Activated CD4-positive, alpha-beta memory T cell treated with anti-CD3 and anti-CD28 coated beads for 36 hours (primary cell): ENCODE measurements around the gene SPATA1. TPM values are rescaled to one million over a fixed set of nuclear protein-coding genes. Genes with fewer than 3 reads are reported as not detected.
A peak's percentile ranks its signal among the peaks of the same experiment; 100 is the strongest.
"Not testable (repeated sequence)": the region's sequence is repeated elsewhere in the genome, so short reads cannot be mapped to it uniquely, and the experiment has no call there.

Experiments used
- CTCF ChIA-PET: fragments of 350-600 bp; sonication (Branson Sonifier 250); formaldehyde crosslinking; loops from one replicate; lab custom pipeline; 2021; ENCODE audit warnings: antibody characterized with exemption, inconsistent platforms; lab: Charles Lee
- POLR2A ChIA-PET: fragments of 350-600 bp; sonication (Branson Sonifier 250); formaldehyde crosslinking; loops from one replicate; lab custom pipeline; 2021; ENCODE audit warnings: antibody characterized with exemption; lab: Charles Lee
- DNase-seq: peaks from one replicate; pipeline ENCODE4 v3.0.0-alpha.2; 2020
- H3K27ac Mint-ChIP-seq: one replicate; pipeline ENCODE4 v1.8.0; 2021; ENCODE audit warnings: mixed read lengths
- H3K27me3 Mint-ChIP-seq: one replicate; pipeline ENCODE4 v1.8.0; 2021; ENCODE audit warnings: mixed read lengths
- H3K36me3 Mint-ChIP-seq: one replicate; pipeline ENCODE4 v1.8.0; 2021; ENCODE audit warnings: mixed read lengths
- H3K4me1 Mint-ChIP-seq: one replicate; pipeline ENCODE4 v1.8.0; 2021; ENCODE audit warnings: low read depth, mixed read lengths
- H3K4me3 Mint-ChIP-seq: one replicate; pipeline ENCODE4 v1.8.0; 2021; ENCODE audit warnings: mild to moderate bottlenecking, mixed read lengths
- H3K9me3 Mint-ChIP-seq: one replicate; pipeline ENCODE4 v1.8.0; 2021; ENCODE audit warnings: mixed read lengths
- intact Hi-C: fragments of 100-400 bp; cut with micrococcal nuclease; formaldehyde crosslinking; loops from one replicate; pipeline ENCODE4 v1.15.1; 2023
- total RNA-seq, 2 experiments: library from RNA; stranded (reverse); gene quantifications; one replicate each; pipeline ENCODE4 v1.2.3, GENCODE V29; 2021

SPATA1 gene
- total RNA-seq, 2 experiments from 2014 or later, result 3.2 to 3.8 TPM

DNA sequence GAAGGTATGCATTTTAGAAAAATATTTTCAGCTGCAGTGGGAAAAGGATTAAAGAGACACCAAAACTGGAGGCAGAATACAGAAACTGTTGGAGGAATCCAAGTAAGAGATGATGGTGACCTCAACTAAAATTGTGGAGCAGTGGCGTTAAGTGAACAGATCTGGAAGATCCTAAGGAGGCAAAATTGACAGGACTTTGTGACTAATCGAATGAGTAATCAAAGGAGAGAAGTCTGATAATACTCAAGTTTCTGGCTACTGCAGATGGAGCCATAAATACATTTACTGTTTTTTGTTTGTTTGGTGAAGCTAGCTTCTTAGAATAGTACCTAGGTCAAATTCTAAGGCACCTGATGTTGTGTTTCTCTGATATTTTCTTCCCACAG lies 65.0 kb downstream of the SPATA1 start:
- peak overlapping the region; percentile 50 for H3K27ac Mint-ChIP-seq
- peaks cover 46% of the 10 kb centered on the region for H3K4me1 Mint-ChIP-seq
- CTCF ChIA-PET, result no interaction called here

DNA sequence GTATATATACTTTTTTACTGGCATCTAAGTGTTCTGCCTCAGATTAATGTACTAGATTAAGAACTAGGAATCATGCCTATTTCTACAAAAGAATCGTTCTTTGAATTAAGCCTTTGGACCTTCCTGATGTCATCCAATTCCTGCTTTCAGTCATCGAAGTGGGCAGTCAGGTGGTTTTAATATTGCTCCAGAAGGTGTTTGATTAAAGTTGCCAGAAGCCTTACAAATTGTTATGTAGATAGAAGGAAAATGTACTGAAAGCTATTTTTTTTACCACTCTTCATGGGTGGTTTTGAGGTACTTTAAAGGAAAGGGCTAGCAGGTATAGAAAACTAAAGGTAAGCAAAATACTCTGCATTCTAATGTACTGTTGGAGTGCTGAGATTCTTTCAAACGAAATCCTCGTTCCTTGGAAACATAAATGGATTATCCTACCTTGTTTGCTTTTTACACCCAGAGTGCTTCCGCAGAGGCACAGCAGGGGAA lies 67.3 kb downstream of the SPATA1 start:
- Mint-ChIP-seq H3K4me1 (peaks cover 37% of the 10 kb centered on the region), H3K4me3 (peak overlapping the region; percentile 98), H3K27me3 (peaks cover 1% of the 10 kb centered on the region), H3K27ac (peak overlapping the region; percentile 100), H3K9me3 (no peaks in the 10 kb centered on the region), H3K36me3 (peaks cover 39% of the 10 kb centered on the region)
- intact Hi-C loops, result loop anchor here (1.0 to 5.0 kb wide), 8 partner anchors 26 to 704 kb away; partner anchors contain the start of genes BCL10, PRKACB, RPF1 and SSX2IP
- DNase-seq, result no peak
- ChIA-PET CTCF (interaction anchor here (0.8 to 3.3 kb wide), 10 partner anchors 10 to 428 kb away, joined by 3 to 38 read pairs (median 6); partner anchors contain the start of genes GNG5, RPF1 and SPATA1), POLR2A (interaction anchor here (0.6 to 3.2 kb wide), 15 partner anchors 9 to 1071 kb away, joined by 3 to 83 read pairs (median 5); partner anchors contain the start of genes BCL10, GNG5, PRKACB and RPF1)

More for the DNA sequence above, 65.0 kb downstream of the SPATA1 start:
- Mint-ChIP-seq H3K4me3 (no peak overlapping the region), H3K9me3 (no peaks in the 10 kb centered on the region), H3K27me3 (peaks cover 1% of the 10 kb centered on the region), H3K36me3 (peaks cover 46% of the 10 kb centered on the region)
- POLR2A ChIA-PET, result no interaction called here
- intact Hi-C loops, result loop anchor here (5.0 kb wide), 2 partner anchors 494 to 706 kb away; partner anchors contain the start of gene BCL10
- DNase-seq, result no peak

DNA sequence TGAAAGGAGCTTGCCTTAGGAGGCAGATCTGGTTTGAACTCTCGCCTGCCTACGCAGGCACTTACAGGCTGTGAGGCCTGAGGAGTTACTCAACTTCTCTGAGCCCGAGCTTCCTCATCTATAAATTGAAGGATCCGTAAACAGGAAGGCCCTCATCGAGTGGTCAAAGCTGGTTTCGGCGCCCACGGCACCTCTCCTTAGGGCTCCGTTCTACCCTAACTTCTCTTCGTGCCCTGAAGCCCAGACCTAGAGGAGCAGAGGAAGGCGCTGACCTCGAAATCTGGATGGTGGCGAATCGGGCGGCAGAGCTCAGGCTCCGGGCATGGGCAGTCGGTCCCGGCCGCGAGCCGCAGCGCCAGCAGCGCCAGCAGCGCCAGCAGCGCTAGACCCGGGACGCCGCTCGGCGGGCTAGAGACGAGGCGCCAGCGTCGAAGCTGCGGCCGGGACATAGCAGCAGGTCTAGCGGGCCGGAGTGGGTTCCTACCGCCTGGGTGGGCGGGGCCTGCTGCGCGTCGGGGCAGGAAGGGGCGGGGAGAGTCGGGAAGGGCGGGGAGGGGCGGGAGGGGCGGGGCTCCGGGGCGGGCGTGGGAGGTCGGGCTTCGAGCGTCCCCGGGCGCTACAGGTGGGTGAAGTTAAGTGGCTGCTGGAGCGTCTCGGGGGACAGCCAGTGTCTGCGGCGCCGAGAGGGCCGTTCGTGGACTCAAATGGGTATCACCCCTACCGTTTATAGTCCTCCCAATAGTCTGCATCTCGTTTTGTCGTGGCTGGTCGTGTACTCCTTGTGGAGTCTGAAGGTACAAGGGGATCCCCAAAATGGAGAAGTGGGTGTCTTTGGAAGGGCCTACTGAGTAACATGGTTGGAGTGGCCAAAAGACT lies 68.0 kb downstream of the SPATA1 start, which contains the start of gene CTBS:
Gene CTBS, minus strand, starts transcription at position 474 of the 876 bp plus-strand sequence. Its CDS starts 25 bp downstream, at position 449.
- intact Hi-C loops, result loop anchor here (1.0 to 5.0 kb wide), 10 partner anchors 25 to 703 kb away; partner anchors contain the start of genes BCL10, GNG5, MCOLN2 and PRKACB
- Mint-ChIP-seq H3K9me3 (no peaks in the 10 kb centered on the region), H3K4me3 (peak within 1 kb of the TSS; percentile 98), H3K4me1 (peaks cover 35% of the 10 kb centered on the region), H3K36me3 (peaks cover 35% of the 10 kb centered on the region), H3K27ac (peak within 1 kb of the TSS; percentile 100), H3K27me3 (peaks cover 1% of the 10 kb centered on the region)
- ChIA-PET POLR2A (interaction anchor here (0.6 to 3.2 kb wide), 16 partner anchors 9 to 1072 kb away, joined by 3 to 83 read pairs (median 4); partner anchors contain the start of genes BCL10, C1orf52, GNG5 and PRKACB), CTCF (interaction anchor here (0.8 to 3.3 kb wide), 10 partner anchors 15 to 429 kb away, joined by 3 to 38 read pairs (median 6); partner anchors contain the start of genes GNG5, RPF1 and SPATA1)
- DNase-seq, result peak; percentile 90

DNA sequence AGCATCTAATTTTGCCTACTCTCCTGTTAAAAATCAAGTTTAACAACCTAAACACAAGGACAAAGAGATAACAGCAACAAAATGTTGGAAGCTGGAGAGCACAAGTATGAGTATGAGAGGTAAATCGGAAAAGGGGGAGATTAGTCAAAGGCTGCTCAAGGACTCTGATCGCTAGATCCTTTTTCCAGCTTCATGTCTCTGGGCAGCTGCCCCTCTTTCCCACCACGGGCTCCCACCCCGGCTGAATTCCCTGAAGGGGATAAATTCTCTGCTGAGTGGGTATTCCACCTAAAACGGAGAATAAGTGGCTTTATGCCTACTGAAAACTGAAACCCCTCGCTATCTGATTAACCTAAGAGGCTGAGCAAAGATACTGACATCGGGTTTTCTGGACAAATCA lies 68.8 kb downstream of the SPATA1 start:
- H3K4me1 Mint-ChIP-seq, result peaks cover 33% of the 10 kb centered on the region
- ChIA-PET POLR2A (interaction anchor here (0.8 to 3.2 kb wide), 8 partner anchors 11 to 684 kb away, joined by 3 to 83 read pairs (median 14); partner anchors contain the start of genes C1orf52, GNG5, PRKACB and RPF1), CTCF (interaction anchor here (1.7 to 3.3 kb wide), 4 partner anchors 25 to 133 kb away, joined by 4 to 38 read pairs (median 10); partner anchors contain the start of genes GNG5 and SPATA1)
- H3K27ac Mint-ChIP-seq, result peak overlapping the region; percentile 95
- peaks cover 1% of the 10 kb centered on the region for H3K27me3 Mint-ChIP-seq
- peaks cover 31% of the 10 kb centered on the region for H3K36me3 Mint-ChIP-seq
- peak overlapping the region; percentile 98 for H3K4me3 Mint-ChIP-seq
- H3K9me3 Mint-ChIP-seq, result no peaks in the 10 kb centered on the region
- no peak for DNase-seq
- intact Hi-C loops, result loop anchor here (1.0 to 5.0 kb wide), 4 partner anchors 69 to 702 kb away; partner anchors contain the start of genes BCL10, GNG5, MCOLN2 and SPATA1

DNA sequence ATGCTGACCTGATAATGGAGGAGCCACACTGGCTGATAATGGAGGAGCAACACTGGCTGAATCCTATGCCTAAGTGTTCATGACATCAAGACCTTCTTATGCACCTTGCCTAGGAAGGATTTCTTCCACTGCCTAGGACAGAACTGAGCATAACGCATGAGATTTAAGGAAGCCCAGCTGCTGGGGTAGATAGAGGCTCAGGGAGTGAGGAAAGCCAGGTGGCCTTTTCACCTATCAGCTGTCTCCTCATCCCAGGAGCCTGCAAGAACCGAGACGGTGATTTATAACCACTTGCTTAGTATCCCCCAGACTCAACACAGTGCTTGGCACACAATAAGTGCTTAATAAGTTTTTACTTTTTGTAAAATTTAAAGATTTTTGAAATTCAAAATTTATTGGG lies 75.5 kb downstream of the SPATA1 start:
- intact Hi-C loops, result no loop called here
- no peak overlapping the region for H3K4me3 Mint-ChIP-seq
- ChIA-PET POLR2A (no interaction called here), CTCF (no interaction called here)
- H3K36me3 Mint-ChIP-seq, result no peaks in the 10 kb centered on the region
- H3K4me1 Mint-ChIP-seq, result no peaks in the 10 kb centered on the region
- no peaks in the 10 kb centered on the region for H3K9me3 Mint-ChIP-seq
- H3K27ac Mint-ChIP-seq, result no peak overlapping the region
- H3K27me3 Mint-ChIP-seq, result peaks cover 4% of the 10 kb centered on the region
- no peak for DNase-seq

DNA sequence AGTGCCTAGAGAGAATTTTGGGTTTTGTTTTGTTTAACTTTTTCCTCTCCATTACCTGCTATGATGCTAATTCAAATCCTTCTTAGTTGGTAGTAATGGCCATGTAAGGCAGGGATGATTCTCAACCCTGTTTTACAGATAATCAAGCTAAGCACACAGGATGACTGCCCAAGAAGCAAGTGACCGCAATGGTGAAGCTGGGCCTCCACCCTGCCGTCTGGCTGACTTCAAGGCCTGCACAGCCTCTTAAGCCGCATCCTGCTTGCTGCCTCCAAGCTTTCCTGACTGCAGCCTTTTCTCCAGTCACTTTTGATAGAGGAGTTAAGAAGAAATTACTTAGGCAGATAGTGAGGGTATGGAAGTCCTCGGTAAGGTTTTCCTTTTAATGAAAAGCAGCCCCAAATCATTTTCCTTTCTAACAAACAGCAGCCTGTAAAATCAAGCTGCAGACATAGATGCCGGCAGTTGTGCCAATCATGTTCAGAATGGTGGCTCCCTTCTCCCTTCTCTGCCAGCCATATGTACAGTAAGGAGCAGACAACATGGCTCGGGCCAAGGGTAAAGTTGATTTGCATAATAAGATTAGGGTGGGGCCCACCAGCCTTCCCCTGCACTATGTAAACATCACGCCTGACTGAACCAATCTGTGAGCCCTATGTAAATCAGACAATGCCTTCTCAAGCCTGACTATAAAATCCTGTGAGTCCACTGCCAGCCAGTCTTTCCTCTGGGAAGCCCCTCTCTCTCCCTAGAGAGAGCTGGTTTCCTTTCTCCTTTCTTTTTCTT lies 76.8 kb downstream of the SPATA1 start:
- intact Hi-C loops, result no loop called here
- H3K27ac Mint-ChIP-seq, result no peak overlapping the region
- POLR2A ChIA-PET, result interaction anchor here (1.2 kb wide), 1 partner anchor 10 kb away, joined by 4 read pairs; no protein-coding TSS in a partner anchor
- H3K36me3 Mint-ChIP-seq, result no peaks in the 10 kb centered on the region
- no peaks in the 10 kb centered on the region for H3K9me3 Mint-ChIP-seq
- no peak for DNase-seq
- CTCF ChIA-PET, result no interaction called here
- peaks cover 5% of the 10 kb centered on the region for H3K27me3 Mint-ChIP-seq
- no peak overlapping the region for H3K4me3 Mint-ChIP-seq
- H3K4me1 Mint-ChIP-seq, result no peaks in the 10 kb centered on the region

DNA sequence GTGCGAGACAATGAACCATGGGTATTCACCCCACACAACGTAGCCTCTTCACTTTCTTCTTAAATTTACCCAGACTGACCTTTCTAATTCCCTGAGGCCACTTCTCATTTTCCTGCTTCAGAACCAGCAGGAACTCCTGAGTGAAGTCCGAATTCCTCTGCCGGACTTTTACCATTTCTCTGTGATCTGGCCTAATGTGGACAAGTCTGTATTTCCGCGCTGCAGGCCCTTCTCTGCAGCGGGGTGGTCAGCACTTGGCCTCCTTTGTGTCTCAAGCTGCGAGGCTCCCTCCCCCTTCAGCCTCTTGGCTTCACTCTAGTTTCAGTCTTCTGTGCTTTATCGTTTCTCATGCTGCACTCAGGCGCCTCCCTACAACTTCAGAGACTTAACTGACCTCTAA lies 77.5 kb downstream of the SPATA1 start:
- no peaks in the 10 kb centered on the region for H3K9me3 Mint-ChIP-seq
- DNase-seq, result no peak
- H3K27ac Mint-ChIP-seq, result no peak overlapping the region
- H3K4me1 Mint-ChIP-seq, result no peaks in the 10 kb centered on the region
- H3K36me3 Mint-ChIP-seq, result no peaks in the 10 kb centered on the region
- intact Hi-C loops, result no loop called here
- peaks cover 8% of the 10 kb centered on the region for H3K27me3 Mint-ChIP-seq
- no peak overlapping the region for H3K4me3 Mint-ChIP-seq
- ChIA-PET CTCF (no interaction called here), POLR2A (interaction anchor here (1.0 to 1.2 kb wide), 2 partner anchors 8 to 10 kb away, joined by 3 to 4 read pairs; no protein-coding TSS in a partner anchor)

DNA sequence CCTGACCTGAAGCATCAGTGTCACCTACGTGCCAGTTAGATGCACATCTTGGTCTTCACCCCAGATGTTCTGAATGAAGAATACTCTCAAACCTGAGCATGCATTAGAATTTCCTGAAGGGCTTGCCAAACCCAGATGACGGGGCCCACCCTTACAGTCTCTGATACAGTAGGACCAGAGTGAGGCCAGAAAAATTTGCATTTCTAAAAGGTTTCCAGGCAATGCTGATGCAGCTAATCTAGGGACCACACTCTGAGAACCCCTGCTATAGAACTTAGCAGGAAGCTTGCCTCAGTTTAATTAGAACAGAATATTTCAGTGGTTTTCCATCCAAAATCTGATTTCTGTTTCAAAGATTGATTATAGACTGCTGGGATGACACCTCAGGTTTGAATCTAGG lies 77.9 kb downstream of the SPATA1 start:
- no peaks in the 10 kb centered on the region for H3K9me3 Mint-ChIP-seq
- no peak for DNase-seq
- H3K27me3 Mint-ChIP-seq, result peaks cover 10% of the 10 kb centered on the region
- H3K4me1 Mint-ChIP-seq, result no peaks in the 10 kb centered on the region
- intact Hi-C loops, result no loop called here
- no peaks in the 10 kb centered on the region for H3K36me3 Mint-ChIP-seq
- H3K27ac Mint-ChIP-seq, result no peak overlapping the region
- CTCF ChIA-PET, result no interaction called here
- POLR2A ChIA-PET, result interaction anchor here (1.0 kb wide), 1 partner anchor 8 kb away, joined by 3 read pairs; no protein-coding TSS in a partner anchor
- no peak overlapping the region for H3K4me3 Mint-ChIP-seq

DNA sequence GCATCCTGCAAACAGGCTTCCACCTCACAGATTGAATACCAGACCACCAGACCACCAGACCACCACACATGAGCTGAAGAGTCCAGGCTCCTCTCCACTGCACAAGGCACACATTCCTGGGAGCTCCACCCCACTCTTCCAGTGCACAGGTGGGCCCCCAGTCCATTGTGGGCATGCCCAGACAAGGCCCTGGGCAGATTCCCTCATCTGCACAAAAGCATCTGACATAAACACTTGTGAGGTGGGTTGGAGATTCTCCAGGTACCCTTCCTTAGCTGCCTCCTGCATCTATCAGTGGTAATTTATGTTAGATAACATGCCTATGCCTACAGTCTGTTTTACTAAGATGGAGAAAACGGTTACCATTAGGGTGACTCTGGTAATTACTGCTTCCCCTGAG lies 79.6 kb downstream of the SPATA1 start:
- POLR2A ChIA-PET, result interaction anchor here (0.9 kb wide), 1 partner anchor 11 kb away, joined by 3 read pairs; no protein-coding TSS in a partner anchor
- Mint-ChIP-seq H3K36me3 (no peaks in the 10 kb centered on the region), H3K4me1 (no peaks in the 10 kb centered on the region), H3K4me3 (no peak overlapping the region), H3K27me3 (peaks cover 19% of the 10 kb centered on the region), H3K27ac (no peak overlapping the region), H3K9me3 (no peaks in the 10 kb centered on the region)
- intact Hi-C loops, result no loop called here
- no peak for DNase-seq
- CTCF ChIA-PET, result interaction anchor here (1.4 kb wide), 1 partner anchor 13 kb away, joined by 3 read pairs; no protein-coding TSS in a partner anchor

DNA sequence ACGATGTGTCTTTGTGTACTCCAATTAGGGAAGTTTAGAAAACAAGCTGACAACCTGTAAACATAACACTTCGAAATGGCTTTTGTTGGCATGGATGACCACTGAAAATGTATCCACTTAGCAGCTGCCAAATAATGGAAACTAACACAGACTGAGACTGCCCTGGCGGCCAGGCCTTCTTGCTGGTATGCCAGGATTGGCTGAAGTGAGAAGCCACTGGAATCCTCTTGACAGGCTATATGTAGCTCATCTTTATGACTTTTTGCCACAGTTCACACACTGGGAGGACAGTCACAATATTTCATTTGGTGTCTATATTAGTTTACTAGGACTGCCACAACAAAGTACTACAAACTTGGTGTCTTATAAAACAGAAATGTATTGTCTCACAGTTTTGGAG lies 80.9 kb downstream of the SPATA1 start:
- Mint-ChIP-seq H3K9me3 (no peaks in the 10 kb centered on the region), H3K27ac (no peak overlapping the region), H3K4me1 (no peaks in the 10 kb centered on the region), H3K4me3 (no peak overlapping the region), H3K36me3 (no peaks in the 10 kb centered on the region), H3K27me3 (peaks cover 23% of the 10 kb centered on the region)
- POLR2A ChIA-PET, result no interaction called here
- no peak for DNase-seq
- intact Hi-C loops, result no loop called here
- CTCF ChIA-PET, result no interaction called here

DNA sequence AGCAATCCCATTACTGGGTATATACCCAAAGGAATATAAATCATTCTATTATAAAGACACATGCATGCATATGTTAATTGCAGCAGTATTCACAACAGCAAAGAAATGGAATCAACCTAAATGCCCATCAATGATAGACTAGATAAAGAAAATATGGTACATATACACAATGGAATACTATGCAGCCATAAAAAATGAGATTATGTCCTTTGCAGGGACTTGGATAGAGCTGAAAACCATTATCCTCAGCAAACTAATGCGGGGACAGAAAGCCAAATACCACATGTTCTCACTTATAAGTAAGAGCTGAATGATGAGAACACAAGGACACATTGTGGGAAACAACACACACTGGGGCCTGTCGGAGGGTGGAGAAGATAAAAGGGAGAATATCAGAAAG lies 88.8 kb downstream of the SPATA1 start:
- H3K36me3 Mint-ChIP-seq, POLR2A ChIA-PET, CTCF ChIA-PET, DNase-seq, H3K27ac Mint-ChIP-seq, H3K9me3 Mint-ChIP-seq, H3K4me3 Mint-ChIP-seq, intact Hi-C loops: not testable (repeated sequence)
- Mint-ChIP-seq H3K4me1 (peaks cover 20% of the 10 kb centered on the region), H3K27me3 (peaks cover 16% of the 10 kb centered on the region)
